Measurements from ENCODE around the gene SMDT1. TPM values are rescaled to one million over a fixed set of nuclear protein-coding genes. Genes with fewer than 3 reads are reported as not detected.

Gene SMDT1, protein sequence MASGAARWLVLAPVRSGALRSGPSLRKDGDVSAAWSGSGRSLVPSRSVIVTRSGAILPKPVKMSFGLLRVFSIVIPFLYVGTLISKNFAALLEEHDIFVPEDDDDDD
- total RNA-seq (2022; extraction: Qiagen RNA extraction; ENCODE audit: low read depth), result 23.7 to 49.4 TPM (median 40.9 TPM) in 5 replicates

GRCh38 chr22:42079319-42080251 is at the start of gene SMDT1:
TSS of gene SMDT1 (plus strand) at chr22:42079700. CDS start at chr22:42079769, 69 bp downstream.

DNA sequence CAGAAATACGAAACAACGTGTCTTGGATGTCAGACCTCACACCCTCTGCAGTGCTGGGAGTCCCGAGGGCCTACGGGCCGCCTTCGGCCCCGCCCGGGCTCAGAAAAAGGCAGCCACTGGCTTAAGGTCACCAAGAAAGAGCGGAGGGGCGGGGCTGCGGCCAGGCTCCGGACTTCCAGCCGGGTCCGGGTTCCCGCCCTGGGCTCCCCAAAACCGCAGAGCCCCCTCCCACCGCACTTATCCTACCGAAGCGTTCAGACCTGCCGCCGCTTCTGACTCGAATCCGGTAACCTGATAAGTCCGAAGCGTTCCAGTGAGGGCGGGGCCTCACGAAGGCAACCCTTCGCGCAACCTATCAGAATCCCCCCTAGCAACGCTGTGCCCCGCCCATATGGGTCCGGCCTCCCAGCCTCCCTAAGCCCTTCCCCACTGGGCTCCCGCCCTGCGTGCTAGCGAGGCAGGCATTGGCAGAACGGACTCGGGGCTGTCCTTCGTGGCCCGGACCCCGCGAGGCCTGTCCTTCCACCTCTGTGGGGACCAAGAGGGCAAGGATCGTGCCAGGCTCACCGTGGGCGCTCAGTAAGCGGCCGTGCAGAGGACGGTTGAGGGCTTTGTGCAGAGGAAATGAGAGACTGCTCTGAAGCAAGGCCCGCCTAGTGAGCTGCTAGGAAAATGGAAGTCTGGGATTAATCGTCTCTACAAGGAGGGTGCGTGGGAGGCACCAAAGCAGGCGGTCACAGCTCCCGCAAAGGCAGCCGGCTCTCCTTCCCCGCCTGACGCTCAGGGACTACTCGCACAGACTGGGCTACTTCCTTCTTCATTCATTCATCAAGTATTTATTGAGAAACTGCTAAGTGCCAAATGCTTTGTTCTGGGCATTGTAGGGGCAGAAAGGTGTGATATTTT is 8.7 kb upstream of the SMDT1 start, which contains the start of gene NAGA:
Gene NAGA, minus strand, starts transcription at position 296 of the 906 bp plus-strand sequence. CDS start 515 bp downstream, outside the sequence.

GRCh38 chr22:42074132-42074811 is 5.2 kb upstream of the SMDT1 start, which contains the start of gene PHETA2:
TSS of gene PHETA2 (plus strand) at chr22:42074248. CDS start at chr22:42077294, 3,046 bp downstream.

DNA sequence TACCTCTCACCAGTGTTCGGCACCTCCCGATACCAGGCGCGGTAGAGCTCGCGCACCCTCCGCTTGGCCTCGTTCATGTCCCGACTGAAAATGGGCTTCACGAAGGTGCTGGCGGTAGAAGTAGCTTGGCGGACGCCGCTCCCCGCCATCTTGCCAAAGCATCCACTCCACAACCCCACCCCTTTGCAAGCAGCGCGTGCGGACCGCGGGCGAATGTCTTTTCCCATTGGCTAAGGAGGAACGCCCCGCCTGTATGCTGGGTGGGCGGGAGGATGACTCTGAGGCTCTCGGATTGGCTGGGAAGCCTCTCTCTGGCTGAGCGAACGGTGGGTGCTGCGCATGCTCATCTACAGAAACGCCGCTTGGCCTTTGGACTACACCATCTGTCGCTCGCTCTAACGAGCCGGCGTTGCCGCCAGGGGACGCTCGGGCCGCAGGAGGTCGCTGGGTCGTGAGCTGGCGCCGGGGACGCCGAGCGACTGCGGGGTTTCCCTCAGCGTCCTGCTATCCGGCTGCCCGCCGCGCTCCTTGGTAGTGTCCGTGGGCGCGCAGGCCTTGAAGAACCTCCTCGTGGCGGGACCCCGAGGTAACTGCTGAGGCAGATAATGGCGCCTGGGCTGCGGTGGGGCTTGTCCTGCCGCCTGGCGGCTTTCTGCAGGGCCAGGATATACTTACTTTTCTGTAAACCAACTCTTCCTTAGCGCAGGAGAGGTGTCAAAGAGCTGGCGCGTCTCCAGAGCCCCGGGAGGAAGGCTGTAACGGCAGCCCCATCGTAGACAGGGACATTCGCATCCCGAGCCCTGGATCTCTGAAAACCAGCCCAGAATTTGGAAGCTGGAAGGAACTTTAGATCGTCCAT is 11.3 kb downstream of the SMDT1 start, which contains the start of gene NDUFA6:
Gene NDUFA6, minus strand, starts transcription at position 177 of the 859 bp plus-strand sequence. Its CDS starts 28 bp downstream, at position 149.

GRCh38 chr22:42130639-42131431 is 51.3 kb downstream of the SMDT1 start, which contains the start of gene CYP2D6:
TSS of gene CYP2D6 (minus strand) at chr22:42130810. CDS start at chr22:42130791, 19 bp downstream.

Other genes starting within 250 kb of the SMDT1 start
- gene SREBF2, start 246.6 kb upstream of the SMDT1 start, total RNA-seq (2022; extraction: Qiagen RNA extraction; ENCODE audit: low read depth), result 22.8 to 31.3 TPM (median 29.8 TPM) in 5 replicates
- 0.21 to 0.40 TPM (median 0.27 TPM) in 4 of 5 replicates, not detected in the other for gene SHISA8, start 164.6 kb upstream of the SMDT1 start, total RNA-seq (2022; extraction: Qiagen RNA extraction; ENCODE audit: low read depth)
- 0.15 to 0.29 TPM (median 0.22 TPM) in 5 replicates for gene TNFRSF13C, start 152.9 kb upstream of the SMDT1 start, total RNA-seq (2022; extraction: Qiagen RNA extraction; ENCODE audit: low read depth)
- gene CENPM, start 132.5 kb upstream of the SMDT1 start, total RNA-seq (2022; extraction: Qiagen RNA extraction; ENCODE audit: low read depth), result 29.6 to 42.1 TPM (median 36.4 TPM) in 5 replicates
- gene SEPTIN3, start 110.3 kb upstream of the SMDT1 start, total RNA-seq (2022; extraction: Qiagen RNA extraction; ENCODE audit: low read depth), result 0.72 to 1.3 TPM (median 1.0 TPM) in 5 replicates
- 0.30 TPM in 1 of 5 replicates, not detected in the others for gene WBP2NL, start 80.9 kb upstream of the SMDT1 start, total RNA-seq (2022; extraction: Qiagen RNA extraction; ENCODE audit: low read depth)
- 6.1 to 7.4 TPM (median 6.6 TPM) in 5 replicates for gene NAGA, start 8.9 kb upstream of the SMDT1 start, total RNA-seq (2022; extraction: Qiagen RNA extraction; ENCODE audit: low read depth)
- gene PHETA2, start 5.5 kb upstream of the SMDT1 start, total RNA-seq (2022; extraction: Qiagen RNA extraction; ENCODE audit: low read depth), result not detected in 5 replicates
- gene NDUFA6, start 11.1 kb downstream of the SMDT1 start, total RNA-seq (2022; extraction: Qiagen RNA extraction; ENCODE audit: low read depth), result 60.8 to 71.7 TPM (median 67.1 TPM) in 5 replicates
- 0.40 to 0.91 TPM (median 0.55 TPM) in 5 replicates for gene CYP2D6, start 51.1 kb downstream of the SMDT1 start, total RNA-seq (2022; extraction: Qiagen RNA extraction; ENCODE audit: low read depth)
- gene TCF20, start 191.0 kb downstream of the SMDT1 start, total RNA-seq (2022; extraction: Qiagen RNA extraction; ENCODE audit: low read depth), result 10.9 to 15.4 TPM (median 13.5 TPM) in 5 replicates